A549 (cell line): Measurements from ENCODE around the gene TP53I3. TPM values are rescaled to one million over a fixed set of nuclear protein-coding genes. Genes with fewer than 3 reads are reported as not detected.

Experiments
- ATAC-seq, 2 experiments: fragments of 200-7000 bp in 1 of 2; fragments of >200 bp in 1 of 2; cut with Nextera tagmentation in 1 of 2; cut with Tn5 transposase in 1 of 2; 3 replicates each; pipeline versions ENCODE4 v1.8.0 to v1.9.1; 2018 to 2020; ENCODE audit warnings: mild to moderate bottlenecking in 1 of 2, moderate library complexity in 1 of 2
- CTCF ChIA-PET: fragments of 300-600 bp; sonication (Branson Sonifier 250); formaldehyde crosslinking; extraction: SDS; loops from one replicate; lab custom pipeline; 2021; ENCODE audit warnings: antibody characterized with exemption, inconsistent platforms; lab: Yijun Ruan, JAX
- POLR2A ChIA-PET: fragments of 350-600 bp; formaldehyde crosslinking; extraction: SDS; loops from one replicate; lab custom pipeline; 2021; ENCODE audit warnings: antibody characterized with exemption, inconsistent platforms; lab: Yijun Ruan, JAX
- DNase-seq, 2 experiments: peaks; one replicate each; pipeline versions ENCODE4 v3.0.0 to v3.0.0-alpha.2; 2011 to 2016; ENCODE audit warnings: low read depth in 1 of 2, low spot score in 1 of 2
- FAIRE-seq: peaks from 2 replicates; lab custom pipeline; 2011; peaks lifted over from hg19 to GRCh38; lab: Jason Lieb, UNC
- H3K27ac ChIP-seq, 2 experiments: fragments of >200 bp; sonication (Bioruptor Twin); formaldehyde crosslinking; 3 replicates each; pipeline ENCODE4 v1.5.1; 2016 to 2017
- H3K4me1 ChIP-seq: fragments of >200 bp; sonication (Bioruptor Twin); formaldehyde crosslinking; 3 replicates; pipeline ENCODE4 v1.6.1; 2016
- H3K4me2 ChIP-seq: fragments of >200 bp; sonication (Bioruptor Twin); formaldehyde crosslinking; 3 replicates; pipeline ENCODE4 v1.6.1; 2016
- H3K4me3 ChIP-seq: fragments of >200 bp; sonication (Bioruptor Twin); formaldehyde crosslinking; 3 replicates; pipeline ENCODE4 v1.5.1; 2016
- H3K9me3 ChIP-seq: fragments of >200 bp; sonication (Bioruptor Twin); formaldehyde crosslinking; 3 replicates; pipeline ENCODE4 v1.6.1; 2016
- CEBPB ChIP-seq, 2 experiments: fragments of >200 bp in 1 of 2; sonication (Bioruptor Twin) in 1 of 2; formaldehyde crosslinking in 1 of 2; IDR thresholded peaks; 2 replicates each; pipeline ENCODE4 v1.6.1; 2012 to 2016
- EHF ChIP-seq: fragments of 250-450 bp; sonication (Bioruptor Pico); IDR thresholded peaks from 2 replicates; pipeline ENCODE4 v1.5.0; 2020; ENCODE audit warnings: mild to moderate bottlenecking
- EHMT2 ChIP-seq: fragments of 200-600 bp; sonication (generic); IDR thresholded peaks from 2 replicates; pipeline ENCODE4 v1.6.1; 2016; ENCODE audit warnings: antibody characterized with exemption, low read depth, mild to moderate bottlenecking, moderate library complexity
- ESRRA ChIP-seq: fragments of 150-350 bp; IDR thresholded peaks from 2 replicates; pipeline ENCODE4 v1.6.1; 2014; ENCODE audit warnings: mild to moderate bottlenecking, low read length, borderline replicate concordance
- FOSL2 ChIP-seq, 2 experiments: fragments of 450-650 bp in 1 of 2; fragments of >200 bp in 1 of 2; sonication (Bioruptor Twin) in 1 of 2; formaldehyde crosslinking; IDR thresholded peaks; 2 replicates each; pipeline versions ENCODE4 v1.5.0 to v1.6.1; 2016 to 2020; ENCODE audit warnings: mild to moderate bottlenecking in 1 of 2, moderate library complexity in 1 of 2
- GATA3 ChIP-seq: IDR thresholded peaks from 2 replicates; pipeline ENCODE4 v1.6.1; 2012; ENCODE audit warnings: borderline replicate concordance
- HDAC2 ChIP-seq: fragments of 200-600 bp; sonication (generic); IDR thresholded peaks from 2 replicates; pipeline ENCODE4 v1.6.1; 2016
- HOXA7 ChIP-seq: fragments of 250-450 bp; sonication (Bioruptor Pico); IDR thresholded peaks from 2 replicates; pipeline ENCODE4 v1.5.0; 2020; ENCODE audit warnings: mild to moderate bottlenecking, moderate library complexity
- HOXB13 ChIP-seq: fragments of 250-450 bp; sonication (Bioruptor Pico); IDR thresholded peaks from 2 replicates; pipeline ENCODE4 v1.5.0; 2020; ENCODE audit warnings: low read depth, mild to moderate bottlenecking, moderate library complexity
- KDM1A ChIP-seq: fragments of 200-600 bp; sonication (generic); IDR thresholded peaks from 2 replicates; pipeline ENCODE4 v1.6.1; 2016; ENCODE audit warnings: low read depth, mild to moderate bottlenecking
- MAX ChIP-seq: IDR thresholded peaks from 2 replicates; pipeline ENCODE4 v1.6.1; 2012
- NPAS2 ChIP-seq: fragments of 250-450 bp; sonication (Bioruptor Pico); IDR thresholded peaks from 2 replicates; pipeline ENCODE4 v1.8.0; 2022; ENCODE audit warnings: mild to moderate bottlenecking, moderate library complexity, borderline replicate concordance
- RAD21 ChIP-seq, 2 experiments: fragments of >200 bp in 1 of 2; sonication (Bioruptor Twin) in 1 of 2; formaldehyde crosslinking in 1 of 2; IDR thresholded peaks in 1 of 2; conservative IDR thresholded peaks in 1 of 2; 2 replicates in 1 of 2; 3 replicates in 1 of 2; pipeline ENCODE4 v1.6.1; 2012 to 2018; ENCODE audit warnings: inconsistent platforms in 1 of 2
- RARB ChIP-seq: fragments of 250-450 bp; sonication (Bioruptor Pico); IDR thresholded peaks from 2 replicates; pipeline ENCODE4 v1.8.0; 2021; ENCODE audit warnings: mild to moderate bottlenecking, moderate library complexity
- RCOR1 ChIP-seq: fragments of 150-350 bp; IDR thresholded peaks from 2 replicates; pipeline ENCODE4 v1.6.1; 2014; ENCODE audit warnings: antibody characterized with exemption, low read length, low read depth
- REST ChIP-seq: fragments of 200-600 bp; sonication (generic); IDR thresholded peaks from 2 replicates; pipeline ENCODE4 v1.6.1; 2016; ENCODE audit warnings: antibody characterized with exemption, mild to moderate bottlenecking, moderate library complexity
- SMC3 ChIP-seq: fragments of >200 bp; sonication (Bioruptor Twin); formaldehyde crosslinking; IDR thresholded peaks from 3 replicates; pipeline ENCODE4 v1.6.1; 2018; ENCODE audit warnings: inconsistent platforms
- SREBF2 ChIP-seq: fragments of 450-650 bp; IDR thresholded peaks from 2 replicates; pipeline ENCODE4 v1.6.1; 2014; ENCODE audit warnings: mild to moderate bottlenecking, moderate library complexity
- TFCP2L1 ChIP-seq: fragments of 250-450 bp; sonication (Bioruptor Pico); IDR thresholded peaks from 2 replicates; pipeline ENCODE4 v1.5.0; 2021; ENCODE audit warnings: mild to moderate bottlenecking
- WGBS: methylation state at CpG from one replicate; pipeline ENCODE4 v1.1.6; 2017; ENCODE audit errors: missing lambda C conversion rate; 5-methylcytosine and 5-hydroxymethylcytosine counted together
- polyA plus RNA-seq, 4 experiments: library from polyadenylated mRNA; depleted of rRNA in 3 of 4; stranded (reverse); fragments of >200 nt; fragmentation: RNase III in 1 of 4; extraction: RNeasy Plus Mini Kit Qiagen cat#74134 plus additional on column Dnase treatment in 1 of 4; gene quantifications; 2 replicates in 3 of 4; 3 replicates in 1 of 4; pipeline ENCODE4 v1.2.3, GENCODE V29; 2011 to 2017
- TF ChIP-seq, protein P1 (sequence below): fragments of 450-650 bp; IDR thresholded peaks from 2 replicates; pipeline ENCODE4 v1.6.1; 2014; ENCODE audit warnings: antibody characterized with exemption

The TP53I3 gene
- polyA plus RNA-seq, 2 of the 4 experiments (the other 2 are of a cell fraction), result 93.7 to 173 TPM

DNA sequence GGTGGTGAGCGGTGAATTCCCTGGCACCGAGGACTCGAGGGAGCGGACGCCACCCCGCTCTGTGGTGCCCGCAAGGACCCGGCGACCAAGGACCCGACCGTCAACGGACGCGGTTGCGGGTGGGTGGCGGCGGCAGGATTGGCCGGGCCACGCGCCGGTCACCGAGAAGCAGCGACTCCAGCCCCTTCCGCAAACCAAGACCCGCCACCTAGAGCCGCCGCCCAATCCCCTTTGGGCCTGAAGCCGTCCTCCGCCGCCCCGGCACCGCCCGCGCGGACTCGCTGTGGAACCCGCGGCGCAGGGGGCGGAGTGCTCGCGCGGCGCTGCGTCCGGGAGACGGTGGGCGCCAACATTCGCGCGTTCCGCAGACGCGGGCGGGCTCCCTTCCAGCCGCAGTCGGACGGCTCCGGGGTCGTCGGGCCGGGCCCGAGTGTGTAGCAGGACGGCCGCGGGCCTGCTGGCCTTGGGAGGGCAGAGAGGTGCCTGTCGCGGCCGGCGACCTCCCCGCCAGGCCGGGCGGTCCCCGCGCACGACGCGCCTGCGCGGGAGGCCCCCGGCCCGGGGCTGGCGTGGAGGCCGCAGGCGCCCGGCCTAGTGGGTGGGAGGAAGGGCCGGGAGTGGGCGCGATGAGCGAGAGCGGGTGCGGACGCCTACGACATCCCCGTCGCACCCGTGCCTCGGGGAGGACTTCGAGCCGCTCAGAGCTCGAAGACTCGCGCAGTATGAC lies 38.7 kb upstream of the TP53I3 start, which contains the start of the genes FAM228B and PFN4 (continued):
- 0 out of 2 replicates have a peak, but pooled peaks have one; percentile 12 for TF ChIP-seq REST

GRCh38 chr2:24122366-24123194 lies 37.9 kb upstream of the TP53I3 start:
- no peak for FAIRE-seq
- POLR2A ChIA-PET, result interaction anchor here (0.7 to 4.1 kb wide), 7 partner anchors 11 to 196 kb away, joined by 3 to 78 read pairs (median 5); partner anchors contain the start of genes ATAD2B, SF3B6 and TP53I3
- peak overlapping the region; percentile 94 to 95 for H3K27ac ChIP-seq
- peak overlapping the region; percentile 90 for H3K4me2 ChIP-seq
- 7% methylated on average over 15 of the region's 15 CpGs for WGBS
- no peaks in the 10 kb centered on the region for H3K9me3 ChIP-seq
- no peak for TF ChIP-seq KDM1A
- TF ChIP-seq EHF (CRISPR knock-in tag), result no peak
- TF ChIP-seq ESRRA, result no peak
- TF ChIP-seq RCOR1, result no peak
- no peak for TF ChIP-seq RAD21 (conservative IDR thresholded peaks at IDR 0.05 in 1 of 2, IDR thresholded peaks at IDR 0.05 in 1 of 2)
- TF ChIP-seq, protein P1, sequence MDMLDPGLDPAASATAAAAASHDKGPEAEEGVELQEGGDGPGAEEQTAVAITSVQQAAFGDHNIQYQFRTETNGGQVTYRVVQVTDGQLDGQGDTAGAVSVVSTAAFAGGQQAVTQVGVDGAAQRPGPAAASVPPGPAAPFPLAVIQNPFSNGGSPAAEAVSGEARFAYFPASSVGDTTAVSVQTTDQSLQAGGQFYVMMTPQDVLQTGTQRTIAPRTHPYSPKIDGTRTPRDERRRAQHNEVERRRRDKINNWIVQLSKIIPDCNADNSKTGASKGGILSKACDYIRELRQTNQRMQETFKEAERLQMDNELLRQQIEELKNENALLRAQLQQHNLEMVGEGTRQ, result no peak
- no peak for TF ChIP-seq HOXB13 (CRISPR knock-in tag)
- TF ChIP-seq SMC3, result no peak
- no peak for TF ChIP-seq HDAC2
- TF ChIP-seq MAX, result no peak
- no peak for TF ChIP-seq SREBF2
- TF ChIP-seq NPAS2, result no peak
- TF ChIP-seq HOXA7, result no peak
- no peak for TF ChIP-seq TFCP2L1 (CRISPR knock-in tag)
- TF ChIP-seq CEBPB (IDR thresholded peaks at IDR 0.05), result no peak
- no peak for TF ChIP-seq FOSL2 (IDR thresholded peaks at IDR 0.05)
- no peak for TF ChIP-seq FOSL2 (CRISPR knock-in tag; IDR thresholded peaks at IDR 0.05)
- no peak for TF ChIP-seq RARB (CRISPR knock-in tag)
- no peak for TF ChIP-seq GATA3
- no peak for TF ChIP-seq EHMT2
- TF ChIP-seq, all 56 proteins: peak for 0
- DNase-seq (peak; percentile 18 to 20), ATAC-seq (peak in 1 of 2 experiments; percentile 6; a peak in 2 of 6 replicates)
- Histone ChIP-seq H3K4me3 (peak overlapping the region; percentile 72), H3K4me1 (peaks cover 24% of the 10 kb centered on the region; the same call in 2 of the 3 replicates)
- CTCF ChIA-PET, result interaction anchor here (1.1 to 8.3 kb wide), 3 partner anchors 11 to 196 kb away, joined by 5 to 75 read pairs (median 6); partner anchors contain the start of genes ATAD2B and TP53I3
